ENCODE results near the gene KRT77.

The KRT77 gene

GRCh38 chr12:52689936-52690335, 13.4 kb downstream of the KRT77 start:
- Histone ChIP-seq H3K9me3 (ENCODE audit: control extremely low read depth in 1 of 5, control insufficient read depth in 4 of 5, insufficient read depth in 2 of 5, low read depth in 1 of 5, low read length in 4 of 5) (no peaks in the 10 kb centered on the region), H3K27ac (ENCODE audit: insufficient read depth in 1 of 2, low read depth in 1 of 2, low read length in 2 of 2, poor library complexity in 1 of 2, severe bottlenecking in 2 of 2) (no peak overlapping the region), H3K36me3 (ENCODE audit: control insufficient read depth in 4 of 4, insufficient read depth in 4 of 4, low read length in 3 of 4) (no peaks in the 10 kb centered on the region), H3K27me3 (replicated peaks in 2 of 5; ENCODE audit: control insufficient read depth in 4 of 5, insufficient read depth in 5 of 5, low read length in 4 of 5) (peaks cover 0 to 31% (median 1%) of the 10 kb centered on the region in 5 experiments), H3K4me1 (ENCODE audit: control extremely low read depth in 1 of 4, control insufficient read depth in 4 of 4, insufficient read depth in 4 of 4, low read length in 3 of 4) (peaks cover 0 to 22% (median 8%) of the 10 kb centered on the region in 4 experiments), H3K4me3 (ENCODE audit: control insufficient read depth in 1 of 7, extremely low read depth in 1 of 7, insufficient read depth in 4 of 7, low read depth in 2 of 7, low read length in 6 of 7) (no peak overlapping the region)
- POLR2A ChIA-PET, result no interaction called here
- CTCF ChIA-PET, result interaction anchor here (1.0 to 2.2 kb wide), 2 partner anchors 33 to 56 kb away, joined by 3 to 6 read pairs; no protein-coding TSS in a partner anchor
- no peak for DNase-seq
- WGBS (ENCODE audit: insufficient coverage), result 71% methylated on average over 1 of the region's 1 CpG

DNA sequence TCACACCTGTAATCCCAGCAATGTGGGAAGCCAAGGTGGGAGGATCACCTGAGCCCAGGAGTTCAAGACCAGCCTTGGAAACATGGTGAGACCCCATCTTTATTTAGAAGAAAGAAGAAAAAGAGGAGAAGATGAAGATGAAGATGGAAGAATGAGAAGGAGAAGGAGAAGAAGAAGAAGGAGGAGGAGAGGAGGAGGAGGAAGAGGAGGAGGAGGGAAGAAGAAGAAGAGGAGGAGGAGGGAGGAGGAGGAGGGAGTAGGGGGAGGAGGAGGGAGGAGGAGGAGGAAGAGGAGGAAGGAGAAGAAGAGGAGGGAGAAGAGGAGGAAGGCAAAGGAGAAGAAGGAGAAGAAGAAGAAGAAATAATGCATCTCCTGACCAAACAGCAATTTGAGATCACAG, 14.1 kb downstream of the KRT77 start:
- H3K36me3 ChIP-seq (ENCODE audit: control insufficient read depth in 4 of 4, insufficient read depth in 4 of 4, low read length in 3 of 4), result no peaks in the 10 kb centered on the region
- ChIA-PET CTCF (no interaction called here), POLR2A (no interaction called here)
- DNase-seq, result no peak
- H3K27ac ChIP-seq (ENCODE audit: insufficient read depth in 1 of 2, low read depth in 1 of 2, low read length in 2 of 2, poor library complexity in 1 of 2, severe bottlenecking in 2 of 2), result no peak overlapping the region
- H3K9me3 ChIP-seq (ENCODE audit: control extremely low read depth in 1 of 5, control insufficient read depth in 4 of 5, insufficient read depth in 2 of 5, low read depth in 1 of 5, low read length in 4 of 5), result no peaks in the 10 kb centered on the region
- H3K4me3 ChIP-seq (ENCODE audit: control insufficient read depth in 1 of 7, extremely low read depth in 1 of 7, insufficient read depth in 4 of 7, low read depth in 2 of 7, low read length in 6 of 7), result no peak overlapping the region
- peaks cover 0 to 22% (median 8%) of the 10 kb centered on the region in 4 experiments for H3K4me1 ChIP-seq (ENCODE audit: control extremely low read depth in 1 of 4, control insufficient read depth in 4 of 4, insufficient read depth in 4 of 4, low read length in 3 of 4)
- peaks cover 0 to 27% (median 1%) of the 10 kb centered on the region in 5 experiments for H3K27me3 ChIP-seq (replicated peaks in 2 of 5; ENCODE audit: control insufficient read depth in 4 of 5, insufficient read depth in 5 of 5, low read length in 4 of 5)

- Histone ChIP-seq H3K9me3 (ENCODE audit: control extremely low read depth in 1 of 5, control insufficient read depth in 4 of 5, insufficient read depth in 2 of 5, low read depth in 1 of 5, low read length in 4 of 5) (no peaks in the 10 kb centered on the region), H3K4me1 (ENCODE audit: control extremely low read depth in 1 of 4, control insufficient read depth in 4 of 4, insufficient read depth in 4 of 4, low read length in 3 of 4) (peaks cover 0 to 22% (median 8%) of the 10 kb centered on the region in 4 experiments), H3K4me3 (ENCODE audit: control insufficient read depth in 1 of 7, extremely low read depth in 1 of 7, insufficient read depth in 4 of 7, low read depth in 2 of 7, low read length in 6 of 7) (no peak overlapping the region), H3K36me3 (ENCODE audit: control insufficient read depth in 4 of 4, insufficient read depth in 4 of 4, low read length in 3 of 4) (no peaks in the 10 kb centered on the region), H3K27ac (ENCODE audit: insufficient read depth in 1 of 2, low read depth in 1 of 2, low read length in 2 of 2, poor library complexity in 1 of 2, severe bottlenecking in 2 of 2) (no peak overlapping the region), H3K27me3 (replicated peaks in 2 of 5; ENCODE audit: control insufficient read depth in 4 of 5, insufficient read depth in 5 of 5, low read length in 4 of 5) (peaks cover 0 to 27% (median 1%) of the 10 kb centered on the region in 5 experiments)
- no peak for DNase-seq
- ChIA-PET POLR2A (no interaction called here), CTCF (interaction anchor here (0.7 to 1.6 kb wide), 2 partner anchors 9 to 10 kb away, joined by 3 to 5 read pairs; no protein-coding TSS in a partner anchor)
- whole genome bisulfite sequencing (ENCODE audit: insufficient coverage), result 88% methylated on average over 2 of the region's 2 CpGs
Observed at GRCh38 chr12:52688481-52688880, 14.8 kb downstream of the KRT77 start.

DNA sequence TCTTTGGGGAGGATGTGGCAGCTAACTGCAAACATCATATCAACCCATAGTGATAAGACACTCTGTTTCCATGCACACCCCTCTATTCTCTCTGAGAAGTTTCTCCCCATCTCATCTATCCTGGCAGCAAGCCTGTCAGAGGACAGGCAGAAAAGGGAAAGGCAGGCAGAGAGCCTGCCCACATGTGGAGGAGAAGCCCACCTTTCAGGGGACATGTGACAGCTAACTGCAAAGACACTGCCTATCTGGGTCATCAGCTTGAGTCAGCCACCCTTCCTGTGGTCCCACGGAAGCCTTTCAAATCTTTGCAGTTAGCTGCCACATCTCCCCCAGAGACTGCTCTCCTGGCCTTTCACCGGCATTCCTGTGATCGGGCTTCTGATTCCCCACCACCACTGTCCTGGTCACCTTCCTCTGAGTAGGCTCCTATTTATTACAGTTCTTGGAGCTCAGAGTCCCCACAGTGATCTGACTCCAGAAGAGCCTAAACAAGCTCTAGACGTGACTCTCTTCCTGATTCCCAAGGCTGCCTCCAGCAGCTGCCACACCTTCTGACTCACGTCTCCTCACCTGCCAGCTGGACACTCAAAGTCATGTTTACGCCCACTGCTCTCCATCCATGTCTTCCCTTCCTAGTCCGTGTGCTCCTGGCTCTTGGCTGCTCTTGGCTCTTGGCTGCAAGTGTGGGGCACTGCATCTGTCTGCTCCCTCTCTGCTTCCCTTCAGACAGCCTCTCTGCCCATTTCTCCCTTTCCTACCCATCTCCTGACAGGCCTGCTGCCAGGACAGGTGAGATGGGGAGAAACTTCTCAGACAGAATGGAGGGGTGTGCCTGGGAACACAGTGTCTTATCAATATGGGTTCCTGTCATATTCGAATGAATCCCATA, 15.6 kb downstream of the KRT77 start:
- Histone ChIP-seq H3K27me3 (replicated peaks in 2 of 5; ENCODE audit: control insufficient read depth in 4 of 5, insufficient read depth in 5 of 5, low read length in 4 of 5) (peaks cover 0 to 27% (median 1%) of the 10 kb centered on the region in 5 experiments), H3K4me3 (ENCODE audit: control insufficient read depth in 1 of 7, extremely low read depth in 1 of 7, insufficient read depth in 4 of 7, low read depth in 2 of 7, low read length in 6 of 7) (no peak overlapping the region), H3K9me3 (ENCODE audit: control extremely low read depth in 1 of 5, control insufficient read depth in 4 of 5, insufficient read depth in 2 of 5, low read depth in 1 of 5, low read length in 4 of 5) (no peaks in the 10 kb centered on the region), H3K36me3 (ENCODE audit: control insufficient read depth in 4 of 4, insufficient read depth in 4 of 4, low read length in 3 of 4) (no peaks in the 10 kb centered on the region), H3K4me1 (ENCODE audit: control extremely low read depth in 1 of 4, control insufficient read depth in 4 of 4, insufficient read depth in 4 of 4, low read length in 3 of 4) (peaks cover 0 to 22% (median 8%) of the 10 kb centered on the region in 4 experiments), H3K27ac (ENCODE audit: insufficient read depth in 1 of 2, low read depth in 1 of 2, low read length in 2 of 2, poor library complexity in 1 of 2, severe bottlenecking in 2 of 2) (no peak overlapping the region)
- WGBS (ENCODE audit: insufficient coverage), result 87% methylated on average over 8 of the region's 8 CpGs
- ChIA-PET CTCF (interaction anchor here (0.7 to 1.6 kb wide), 2 partner anchors 9 to 10 kb away, joined by 3 to 5 read pairs; no protein-coding TSS in a partner anchor), POLR2A (no interaction called here)
- DNase-seq, result peak in 1 of 3 donors; percentile 19

DNA sequence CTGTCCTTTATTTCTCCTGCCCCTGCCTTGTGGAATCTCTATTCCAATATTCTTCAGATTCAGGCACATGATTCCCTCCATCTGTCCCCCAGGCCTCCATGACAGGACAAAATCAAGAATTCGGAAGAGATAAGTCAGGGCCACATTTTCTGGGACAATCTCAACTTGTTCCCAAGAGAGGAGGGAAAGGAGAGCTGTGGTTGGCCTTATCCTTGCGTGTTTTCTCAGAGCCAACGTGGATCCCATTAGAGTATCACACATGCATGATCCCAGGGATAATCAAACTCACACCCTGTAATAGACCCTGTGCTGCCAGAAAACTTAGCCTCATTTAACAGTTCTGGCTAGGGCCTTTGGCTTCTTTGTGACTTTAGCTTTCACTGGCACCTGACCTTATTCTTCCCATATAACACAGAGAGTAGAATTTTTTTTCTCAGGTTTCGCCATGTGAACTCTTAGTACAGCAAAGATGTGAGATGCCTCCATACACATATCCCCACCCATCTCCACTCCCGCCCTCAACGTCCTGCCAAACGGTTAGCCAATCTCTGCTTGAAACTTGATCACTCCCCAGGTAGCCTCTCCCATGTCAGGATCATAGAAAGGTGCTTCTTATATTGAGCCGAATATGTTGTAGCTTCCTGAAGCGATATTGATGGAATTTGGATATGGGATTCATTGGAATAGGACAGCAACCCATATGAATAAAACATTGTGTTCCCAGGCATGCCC, 16.4 kb downstream of the KRT77 start:
- no peaks in the 10 kb centered on the region for H3K9me3 ChIP-seq (ENCODE audit: control extremely low read depth in 1 of 5, control insufficient read depth in 4 of 5, insufficient read depth in 2 of 5, low read depth in 1 of 5, low read length in 4 of 5)
- H3K36me3 ChIP-seq (ENCODE audit: control insufficient read depth in 4 of 4, insufficient read depth in 4 of 4, low read length in 3 of 4), result no peaks in the 10 kb centered on the region
- no peak overlapping the region for H3K27ac ChIP-seq (ENCODE audit: insufficient read depth in 1 of 2, low read depth in 1 of 2, low read length in 2 of 2, poor library complexity in 1 of 2, severe bottlenecking in 2 of 2)
- ChIA-PET POLR2A (no interaction called here), CTCF (interaction anchor here (1.6 kb wide), 1 partner anchor 8 kb away, joined by 5 read pairs; no protein-coding TSS in a partner anchor)
- H3K27me3 ChIP-seq (replicated peaks in 2 of 5; ENCODE audit: control insufficient read depth in 4 of 5, insufficient read depth in 5 of 5, low read length in 4 of 5), result peaks cover 0 to 22% (median 0%) of the 10 kb centered on the region in 5 experiments
- peaks cover 0 to 22% (median 8%) of the 10 kb centered on the region in 4 experiments for H3K4me1 ChIP-seq (ENCODE audit: control extremely low read depth in 1 of 4, control insufficient read depth in 4 of 4, insufficient read depth in 4 of 4, low read length in 3 of 4)
- WGBS (ENCODE audit: insufficient coverage), result 100% methylated on average over 3 of the region's 9 CpGs
- no peak overlapping the region for H3K4me3 ChIP-seq (ENCODE audit: control insufficient read depth in 1 of 7, extremely low read depth in 1 of 7, insufficient read depth in 4 of 7, low read depth in 2 of 7, low read length in 6 of 7)
- no peak for DNase-seq

DNA sequence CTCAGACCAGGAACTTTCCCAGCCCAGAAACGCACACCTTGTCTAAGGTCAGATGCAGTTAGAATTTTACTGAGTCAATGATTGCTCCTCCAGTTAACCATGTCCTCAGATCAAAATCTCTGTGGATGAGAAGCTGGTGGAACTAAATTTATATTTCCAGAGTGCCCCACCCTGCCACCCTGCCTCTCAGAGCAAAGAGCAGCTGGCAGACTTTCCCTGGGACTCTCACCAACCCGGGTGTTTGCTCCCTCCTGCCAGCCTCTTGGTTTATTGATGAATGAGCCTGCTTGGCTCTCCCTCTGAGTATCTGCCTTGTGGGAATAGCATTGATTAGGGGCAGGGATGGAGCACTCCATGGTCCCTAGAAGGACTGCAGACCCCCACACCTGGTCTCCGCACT, 17.3 kb downstream of the KRT77 start:
- peaks cover 0 to 23% (median 10%) of the 10 kb centered on the region in 4 experiments for H3K4me1 ChIP-seq (ENCODE audit: control extremely low read depth in 1 of 4, control insufficient read depth in 4 of 4, insufficient read depth in 4 of 4, low read length in 3 of 4)
- POLR2A ChIA-PET, result no interaction called here
- no peak overlapping the region for H3K27ac ChIP-seq (ENCODE audit: insufficient read depth in 1 of 2, low read depth in 1 of 2, low read length in 2 of 2, poor library complexity in 1 of 2, severe bottlenecking in 2 of 2)
- CTCF ChIA-PET, result no interaction called here
- WGBS (ENCODE audit: insufficient coverage), result 100% methylated on average over 2 of the region's 3 CpGs
- no peaks in the 10 kb centered on the region for H3K9me3 ChIP-seq (ENCODE audit: control extremely low read depth in 1 of 5, control insufficient read depth in 4 of 5, insufficient read depth in 2 of 5, low read depth in 1 of 5, low read length in 4 of 5)
- H3K27me3 ChIP-seq (replicated peaks in 2 of 5; ENCODE audit: control insufficient read depth in 4 of 5, insufficient read depth in 5 of 5, low read length in 4 of 5), result peaks cover 0 to 22% (median 0%) of the 10 kb centered on the region in 5 experiments
- H3K4me3 ChIP-seq (ENCODE audit: control insufficient read depth in 1 of 7, extremely low read depth in 1 of 7, insufficient read depth in 4 of 7, low read depth in 2 of 7, low read length in 6 of 7), result no peak overlapping the region
- no peak for DNase-seq
- H3K36me3 ChIP-seq (ENCODE audit: control insufficient read depth in 4 of 4, insufficient read depth in 4 of 4, low read length in 3 of 4), result no peaks in the 10 kb centered on the region

Measured in common myeloid progenitor, CD34-positive (primary cell).